GM19324 (cell line): ENCODE data around the gene EVA1A.

Source experiments
- ATAC-seq: cut with Tn5 transposase; IDR thresholded peaks from one replicate; pipeline ENCODE4 v1.9.1; 2021; ENCODE audit warnings: mild to moderate bottlenecking, moderate library complexity; ENCODE audit not compliant: unreplicated experiment, low FRiP score

Gene EVA1A

DNA sequence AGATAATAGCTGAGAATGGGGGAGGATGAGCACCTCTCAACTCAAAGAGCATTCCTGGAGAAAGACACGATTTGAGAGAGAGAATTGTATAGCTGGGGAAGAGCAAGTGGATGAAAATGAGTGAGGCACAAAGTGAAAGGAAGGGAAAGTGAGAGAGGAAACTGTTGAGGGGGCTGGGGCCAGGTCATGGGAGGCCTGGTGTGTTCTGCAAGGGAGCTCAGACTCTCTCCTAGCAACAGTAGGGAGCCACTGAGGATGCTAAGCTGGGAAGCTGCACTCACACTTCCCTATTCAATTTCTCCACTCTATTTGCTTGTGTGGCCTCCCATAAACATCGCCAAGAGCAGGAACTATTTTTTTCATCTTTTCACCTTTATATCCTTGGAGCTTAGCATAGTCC, 14.8 kb downstream of the EVA1A start:
- ATAC-seq: no peak

DNA sequence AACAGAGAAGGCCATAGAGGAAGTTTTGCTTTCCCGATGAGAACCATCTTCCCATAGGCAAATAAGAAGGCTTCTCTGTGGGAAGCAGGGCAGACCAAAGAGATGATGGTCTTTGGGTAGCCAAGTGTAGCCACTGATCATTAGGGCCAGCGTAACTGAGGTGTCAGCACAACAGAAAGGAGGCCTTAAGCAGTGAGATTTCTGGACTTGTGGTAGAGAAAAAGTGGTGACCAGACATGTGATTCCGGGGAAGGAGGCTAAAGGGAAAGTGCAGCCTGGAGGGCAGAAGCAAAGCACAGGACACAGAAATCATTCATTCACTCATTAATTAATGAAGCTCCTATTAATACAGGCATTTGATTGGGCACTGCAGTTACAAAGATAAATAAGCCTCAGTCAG, 15.4 kb downstream of the EVA1A start:
- ATAC-seq: no peak

DNA sequence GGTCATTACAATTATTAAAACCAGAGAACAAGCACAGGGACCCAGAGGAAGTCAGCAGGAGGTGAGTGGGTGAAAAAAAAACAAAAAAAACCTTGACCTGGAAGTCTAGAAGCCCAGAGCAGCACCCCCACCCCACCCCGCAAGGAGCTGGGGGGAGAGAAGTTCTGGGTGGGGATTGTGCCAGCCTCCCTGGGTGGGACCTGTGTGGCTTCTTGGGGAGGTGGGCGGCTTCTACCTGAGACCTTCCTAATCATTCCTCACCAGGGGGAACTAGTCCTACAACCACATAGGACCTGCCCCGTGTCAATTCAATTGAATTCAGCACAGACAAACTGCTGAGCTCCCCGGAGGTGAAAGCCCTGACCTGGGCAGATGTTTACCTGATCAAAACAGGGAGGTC, 17.3 kb downstream of the EVA1A start:
- no peak for ATAC-seq

DNA sequence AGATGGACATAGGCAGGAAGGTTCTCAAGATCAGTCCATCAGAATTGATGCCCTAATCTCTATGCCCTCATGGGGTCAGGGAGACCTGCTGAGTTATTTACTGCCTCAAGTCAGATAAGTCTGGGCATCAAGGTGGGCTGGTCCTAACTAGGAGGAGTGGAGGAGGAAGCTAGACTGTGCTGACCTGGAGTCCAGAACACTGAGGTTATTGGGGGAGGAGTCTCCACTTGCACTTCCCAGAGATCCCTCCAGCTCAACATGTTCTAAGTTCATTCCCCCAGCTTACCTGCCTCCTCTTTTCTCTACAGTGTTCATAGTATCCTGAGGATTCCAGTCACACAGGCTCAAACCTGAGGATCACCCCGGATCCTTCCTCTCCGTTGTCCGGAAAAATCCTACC, 19.3 kb downstream of the EVA1A start:
- no peak for ATAC-seq

DNA sequence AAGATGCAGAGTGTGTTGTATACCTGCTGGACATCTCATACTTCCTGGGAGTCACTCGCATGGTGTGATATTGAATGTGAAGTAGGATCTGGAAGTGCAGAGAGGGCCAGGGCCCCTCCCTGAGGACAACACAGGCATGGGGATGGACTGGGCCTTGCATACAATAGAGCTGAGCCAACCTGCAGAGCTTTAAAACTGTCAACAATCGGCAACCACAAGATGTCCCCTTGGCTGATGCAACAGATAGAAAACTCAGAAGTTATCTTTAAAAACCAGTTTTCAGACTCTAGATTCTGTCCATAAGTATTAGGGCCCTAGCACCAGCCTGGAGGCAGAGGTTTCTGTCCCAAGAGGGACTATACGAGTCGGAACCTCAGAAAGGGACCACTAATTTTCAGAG, 19.7 kb downstream of the EVA1A start:
- ATAC-seq: no peak

DNA sequence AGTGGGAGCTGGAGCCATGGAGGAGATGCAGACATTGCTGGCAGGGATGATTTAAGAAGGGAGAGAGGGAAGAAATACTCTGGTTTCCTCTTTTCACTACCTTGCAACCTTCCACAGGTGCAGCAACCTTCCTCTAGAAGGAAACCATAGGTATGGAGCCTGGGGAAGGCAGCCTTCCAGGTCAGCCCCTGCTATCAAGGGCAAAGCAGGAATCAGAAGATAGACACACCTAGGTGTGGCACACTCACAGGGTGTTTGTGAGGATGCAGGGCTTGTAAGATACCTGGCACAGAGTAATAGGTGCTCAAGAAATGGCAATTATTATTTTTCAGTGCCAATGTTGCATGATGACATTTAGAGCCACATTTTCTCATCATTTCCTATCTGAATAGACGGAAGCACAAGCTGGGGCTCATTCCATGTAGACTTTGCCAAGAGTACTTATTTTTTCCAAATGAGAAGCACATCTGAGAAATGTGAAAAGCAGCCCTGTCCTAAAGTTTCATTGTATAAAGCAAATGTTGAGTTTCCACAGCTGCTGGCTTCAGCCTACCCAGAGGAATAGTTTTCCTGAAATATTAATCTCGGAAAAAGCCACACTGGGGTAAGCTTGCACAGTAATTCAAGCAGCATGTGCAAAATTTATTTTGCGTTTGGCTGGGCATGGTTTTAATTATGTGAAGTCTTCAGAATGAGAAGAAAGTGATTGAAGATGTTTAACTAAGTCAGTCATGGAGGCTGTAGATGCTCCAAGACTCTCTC, 20.6 kb downstream of the EVA1A start:
- no peak for ATAC-seq

DNA sequence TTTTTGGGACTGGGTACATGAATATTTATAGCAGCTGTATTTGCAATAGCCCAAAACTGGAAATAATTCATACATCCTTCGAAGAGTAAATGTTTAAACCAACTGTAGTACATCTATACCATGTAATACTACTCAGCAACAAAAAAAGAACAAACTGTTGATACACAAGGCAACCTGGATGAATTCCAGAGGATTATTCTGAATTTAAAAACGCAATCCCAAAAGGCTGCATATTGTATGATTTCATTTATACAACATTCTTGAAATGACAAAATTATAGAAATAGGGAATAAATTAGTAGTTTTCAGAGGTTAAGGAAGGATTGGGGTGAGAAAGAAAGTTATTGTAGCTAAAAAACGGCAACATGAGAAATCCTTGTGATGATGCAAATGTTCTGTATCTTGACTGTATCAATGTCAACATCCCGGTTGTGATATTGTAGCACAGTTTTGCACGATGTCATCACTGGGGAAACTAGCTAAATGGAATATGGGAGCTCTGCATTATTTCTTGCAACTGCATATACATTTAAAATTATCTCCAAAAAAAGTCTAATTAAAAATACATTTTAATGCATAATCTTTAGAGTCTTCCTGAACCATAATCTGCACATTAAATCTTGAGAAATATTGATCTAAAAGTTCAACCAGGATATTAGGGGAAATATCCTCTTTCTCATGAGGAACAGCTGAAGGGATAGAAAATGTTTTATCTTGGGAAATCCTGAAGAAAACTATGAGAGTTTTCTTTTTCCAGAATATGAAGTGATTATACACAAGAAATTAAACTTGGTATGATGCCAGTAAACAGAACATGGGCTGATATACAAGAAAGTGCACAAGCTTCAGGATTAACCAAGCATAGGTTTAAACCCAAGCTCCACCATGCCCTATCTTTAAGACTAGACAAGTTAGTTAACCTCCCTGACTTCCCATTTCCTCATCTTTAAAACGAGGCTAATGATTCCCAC, 21.9 kb downstream of the EVA1A start:
- ATAC-seq: no peak

DNA sequence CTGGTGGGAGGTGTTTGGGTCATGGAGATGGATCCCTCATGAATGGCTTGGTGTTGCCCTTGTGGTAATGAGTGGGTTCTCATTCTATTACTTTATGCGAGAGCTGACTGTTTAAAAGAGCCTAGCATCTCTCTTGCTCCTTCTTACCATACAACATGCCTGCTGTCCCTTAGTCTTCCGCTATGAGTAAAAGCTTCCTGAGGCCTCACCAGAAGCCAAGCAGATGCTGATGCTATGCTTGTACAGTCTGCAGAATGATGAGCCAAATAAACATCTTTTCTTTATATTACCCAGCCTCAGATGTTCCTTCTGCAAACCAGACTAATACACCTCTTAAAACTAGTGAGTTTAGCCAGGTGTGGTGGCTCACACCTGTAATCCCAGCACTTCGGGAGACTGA, 23.1 kb downstream of the EVA1A start:
- no peak for ATAC-seq

DNA sequence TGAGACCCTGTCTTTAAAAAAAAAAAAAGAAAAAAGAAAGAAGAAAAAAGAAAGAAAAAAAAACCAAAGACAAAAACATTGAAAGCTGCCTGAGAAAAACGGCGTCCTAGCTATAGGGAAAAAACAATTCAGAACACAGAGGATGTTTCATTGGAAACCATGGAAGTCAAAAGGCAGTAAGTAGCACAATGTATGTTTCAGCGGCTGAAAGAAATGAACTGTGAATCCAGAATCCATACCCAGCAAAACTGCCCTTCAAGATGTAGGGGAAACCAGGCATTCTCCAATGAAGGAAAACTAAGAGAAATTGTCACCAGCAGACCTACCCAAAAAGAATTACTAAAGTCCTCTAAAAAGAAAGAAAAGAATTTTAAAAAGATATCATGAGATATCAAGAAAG, 27.6 kb downstream of the EVA1A start:
- no peak for ATAC-seq

DNA sequence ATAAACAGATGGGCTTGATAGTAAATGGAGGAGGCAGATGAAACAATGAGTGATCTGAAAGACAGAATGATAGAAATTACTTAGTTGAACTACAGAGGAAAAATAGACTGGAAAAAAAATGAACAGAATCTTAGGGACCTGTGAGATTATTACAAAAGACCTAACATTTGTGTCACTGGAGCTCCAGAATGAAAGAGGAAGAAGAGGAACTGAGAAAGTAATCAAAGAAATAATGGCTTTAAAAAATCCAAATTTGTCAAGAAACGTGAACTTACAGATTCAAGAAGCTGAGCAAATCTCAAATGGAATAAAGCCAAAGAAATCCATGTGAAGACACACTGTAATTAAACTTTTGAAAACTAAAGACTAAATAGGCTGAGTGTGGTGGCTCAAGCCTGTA, 28.3 kb downstream of the EVA1A start:
- no peak for ATAC-seq

DNA sequence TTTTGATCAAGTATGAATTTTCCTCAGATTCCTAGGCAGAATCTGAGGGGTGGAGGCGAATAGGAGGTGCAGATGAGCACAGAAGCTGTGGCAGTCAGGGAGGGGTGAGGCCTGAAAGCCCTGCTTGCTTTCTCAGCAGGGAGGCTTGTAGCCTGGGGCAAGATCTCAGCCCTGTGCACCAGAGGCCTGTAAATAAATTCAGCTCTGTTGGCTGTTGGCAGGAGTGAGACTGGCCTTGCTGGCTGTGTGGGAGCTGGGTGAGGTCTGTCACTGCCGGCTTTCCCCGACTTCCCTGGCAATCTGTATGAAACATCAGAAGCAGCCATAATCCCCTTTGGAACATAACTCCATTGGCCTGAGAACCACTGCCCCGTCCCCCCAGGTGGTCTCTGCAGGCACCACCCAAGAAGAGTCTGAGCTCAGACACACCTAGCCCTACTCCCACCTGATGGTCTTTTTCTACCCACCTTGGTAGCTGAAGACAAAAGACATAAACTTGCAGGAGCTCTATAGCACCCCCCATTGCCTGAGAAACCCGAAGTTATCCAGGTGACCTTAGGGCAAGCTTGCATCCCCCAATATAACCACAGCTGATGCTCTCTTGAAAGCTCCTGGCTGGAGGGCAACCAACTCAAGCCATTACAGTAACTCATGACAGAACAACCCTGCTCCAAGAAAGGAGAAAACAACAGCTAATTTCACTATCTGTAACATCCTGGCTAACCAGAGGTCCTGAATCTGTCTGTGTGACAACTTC, 32.3 kb downstream of the EVA1A start:
- ATAC-seq: no peak

DNA sequence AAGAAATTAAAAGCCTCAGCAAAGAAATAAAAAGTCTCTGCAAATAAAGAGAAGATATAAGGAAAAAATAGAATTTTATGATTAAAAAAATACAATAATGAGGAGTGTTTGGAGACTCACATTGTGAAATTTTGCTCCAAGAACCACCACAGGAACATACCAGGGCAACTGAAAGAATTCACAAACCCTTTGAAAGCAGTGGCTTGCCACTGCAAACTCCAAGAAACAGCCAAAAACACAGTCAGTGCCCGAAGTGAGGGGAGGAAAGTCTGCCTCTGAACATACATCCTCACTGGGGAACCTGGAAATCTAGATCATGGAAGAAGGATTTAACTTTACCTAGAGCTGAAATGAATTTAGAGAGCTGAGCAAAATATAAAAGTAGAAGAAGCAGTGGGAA, 33.1 kb downstream of the EVA1A start:
- no peak for ATAC-seq

DNA sequence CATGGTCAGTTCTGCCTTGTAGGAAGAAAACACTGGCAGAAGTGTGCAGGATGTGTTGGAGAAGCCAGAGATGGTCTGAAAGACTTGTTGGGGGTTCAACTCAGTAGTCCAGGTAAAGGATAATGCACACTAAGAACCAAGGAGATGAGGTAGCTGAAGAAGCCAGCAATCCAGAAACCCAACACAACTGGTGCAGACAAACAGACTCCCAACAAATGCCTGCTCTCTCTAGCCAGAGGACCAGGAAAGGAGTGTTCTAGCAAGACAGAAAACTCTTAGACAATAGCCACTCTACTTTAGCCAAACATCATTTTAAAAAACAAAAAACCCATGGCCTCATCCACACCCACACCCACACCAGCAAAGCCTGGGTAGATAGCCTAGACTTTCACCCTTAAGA, 33.9 kb downstream of the EVA1A start:
- ATAC-seq: no peak

DNA sequence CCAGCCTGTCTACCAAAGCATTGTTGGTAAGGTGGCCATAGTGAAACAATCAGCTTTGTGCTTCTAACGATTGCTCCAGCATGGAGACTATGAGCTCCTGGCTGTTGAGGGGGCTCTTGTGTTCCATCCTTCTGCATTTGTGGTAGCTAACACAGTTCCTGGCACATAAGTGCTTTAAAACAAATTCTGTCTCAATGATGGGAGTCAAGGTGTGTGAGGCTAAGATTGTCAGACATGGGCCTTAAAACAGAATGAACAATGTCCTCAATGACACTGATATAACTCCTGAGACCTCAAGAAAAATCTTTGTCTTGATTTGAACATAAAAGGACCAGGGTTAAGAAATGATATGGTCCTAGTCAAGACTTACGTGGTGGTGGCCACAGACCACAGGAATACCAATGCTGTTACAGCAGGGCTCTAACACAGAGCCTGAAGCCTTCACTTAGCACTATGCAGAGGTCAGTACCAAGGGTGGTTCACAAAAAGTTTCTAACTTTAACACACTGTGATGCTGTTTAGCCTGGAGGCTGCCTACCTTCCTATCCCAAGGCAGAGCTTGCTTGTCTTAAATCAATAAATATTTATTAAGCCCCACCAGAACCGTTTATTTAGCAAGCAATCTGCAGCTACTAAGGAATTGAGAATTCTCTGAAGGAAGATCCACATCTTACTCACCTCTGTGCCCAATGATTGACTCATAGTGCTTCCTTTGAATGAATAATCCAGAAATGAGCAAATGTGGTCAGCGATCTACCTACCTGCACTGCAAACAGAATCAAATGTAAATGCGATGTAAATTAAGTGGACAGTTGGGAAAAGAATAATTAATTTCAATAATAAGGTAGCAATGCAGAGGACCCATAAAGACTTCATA, 35.1 kb downstream of the EVA1A start:
- ATAC-seq: no peak

DNA sequence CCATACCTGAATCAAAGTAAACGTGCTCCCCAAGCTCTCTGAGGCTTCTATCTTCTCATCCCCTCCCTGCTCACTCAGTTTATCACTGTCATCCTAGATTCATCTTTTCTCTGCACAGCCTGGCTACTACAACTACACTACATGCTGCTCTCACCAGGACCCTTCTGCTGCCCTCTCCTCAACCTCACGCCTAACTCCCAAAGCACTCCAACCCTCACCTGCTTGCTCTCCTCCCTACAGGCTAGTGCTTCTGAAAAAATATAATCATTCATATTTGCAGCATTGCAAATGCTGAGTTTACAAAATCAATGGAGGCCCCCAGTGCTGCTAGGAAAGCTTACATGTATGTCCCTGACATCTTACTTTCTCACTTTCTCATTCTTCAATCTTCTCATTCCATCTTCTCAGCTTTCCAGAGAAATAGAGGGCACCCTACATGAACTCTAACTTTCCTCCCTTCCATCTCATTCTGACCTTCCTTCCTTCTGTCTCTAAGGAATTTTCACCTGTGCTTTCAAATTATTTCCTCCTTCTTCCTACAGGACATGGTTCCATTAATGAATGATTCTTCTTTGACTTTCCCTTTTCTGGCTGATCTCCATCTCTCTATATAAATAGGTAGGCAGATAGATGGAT, 36.3 kb downstream of the EVA1A start:
- no peak for ATAC-seq

DNA sequence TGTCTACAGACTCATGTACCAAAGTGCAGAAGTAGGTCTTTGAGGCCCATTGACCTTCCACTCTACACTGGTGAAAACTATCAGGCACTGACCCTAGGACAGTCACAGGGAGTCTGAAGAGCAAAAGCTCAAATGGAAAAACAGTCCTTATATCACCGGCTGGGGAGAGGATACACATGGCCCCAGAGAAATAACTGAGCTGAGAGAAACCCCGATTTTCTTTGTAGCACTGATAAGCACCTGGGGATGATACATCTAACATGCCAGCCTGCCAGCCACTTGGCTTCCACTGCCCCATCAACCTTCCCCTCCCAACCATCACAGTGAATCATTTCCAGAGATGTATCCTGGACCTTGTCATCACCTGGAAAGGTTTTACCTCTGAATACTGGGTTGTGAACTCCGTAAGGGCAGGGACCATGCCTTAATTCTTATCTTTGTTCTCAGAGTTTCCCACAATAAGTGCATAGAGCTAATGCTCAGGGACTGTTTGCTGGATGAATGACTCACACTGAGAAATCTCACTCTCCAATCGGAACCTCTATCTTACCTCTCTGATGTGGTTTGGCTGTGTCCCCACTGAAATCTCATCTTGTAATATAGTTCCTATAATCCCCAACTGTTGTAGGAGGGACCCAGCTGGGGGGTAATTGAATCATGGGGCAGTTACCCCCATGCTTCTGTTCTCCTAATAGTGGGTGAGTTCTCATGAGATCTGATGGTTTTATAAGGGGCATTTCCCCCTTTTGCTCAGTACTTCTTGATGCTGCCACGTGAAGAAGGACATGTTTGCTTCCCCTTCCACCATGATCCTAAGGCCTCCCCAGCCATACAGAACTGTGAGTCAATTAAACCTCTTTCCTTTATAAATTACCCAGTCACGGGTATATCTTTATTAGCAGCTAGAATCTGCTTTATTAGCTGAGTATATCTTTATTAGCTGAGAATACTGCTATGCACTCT, 37.1 kb downstream of the EVA1A start:
- no peak for ATAC-seq

DNA sequence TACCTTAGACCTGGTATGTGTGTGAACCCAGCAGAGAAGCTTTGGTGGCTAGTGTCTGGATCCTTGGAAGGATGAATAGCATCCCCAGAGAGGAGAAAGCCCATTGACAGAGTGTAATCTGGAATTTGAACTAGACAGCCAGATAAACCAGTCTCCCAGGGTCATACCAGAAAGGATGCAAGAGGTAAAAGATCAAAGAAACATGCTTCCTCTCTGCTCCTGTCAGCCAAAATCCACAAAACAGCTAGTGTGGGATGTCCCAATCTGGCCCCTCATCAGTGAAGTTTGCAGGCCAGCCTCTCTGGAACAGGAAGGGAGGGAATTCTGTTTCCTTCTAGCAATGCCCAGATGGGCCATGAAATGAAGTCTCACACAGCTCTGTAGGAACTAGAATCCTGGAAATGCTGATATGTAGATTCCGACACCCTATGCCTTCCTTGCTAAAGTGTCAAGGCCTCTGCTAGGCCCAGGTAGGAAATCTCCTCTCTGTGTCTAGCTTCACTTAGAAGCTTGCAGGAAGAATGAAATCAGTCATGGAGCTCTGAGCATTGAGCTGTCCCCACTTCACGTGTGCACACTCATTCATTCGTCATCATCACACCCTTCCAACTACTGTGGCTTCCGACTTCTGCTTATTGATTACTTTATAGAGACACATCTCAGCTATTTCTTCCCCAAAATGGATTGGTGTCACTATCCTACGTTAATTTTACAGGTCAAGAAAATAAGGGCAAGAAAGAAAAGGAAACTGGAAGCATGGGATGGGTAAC, 38.0 kb downstream of the EVA1A start:
- no peak for ATAC-seq
